GM12801 (cell line): Measurements from ENCODE around the gene YES1.

Source experiments
- CTCF ChIP-seq: IDR thresholded peaks from one replicate; pipeline ENCODE4 v1.5.1; 2011; ENCODE audit warnings: control low read depth; ENCODE audit not compliant: insufficient read length; ENCODE audit errors: extremely low read depth

The YES1 gene

GRCh38 chr18:697012-697411, 115.0 kb downstream of the YES1 start:
- TF ChIP-seq CTCF: no peak

- no peak for TF ChIP-seq CTCF
Observed at GRCh38 chr18:693466-694187, 118.4 kb downstream of the YES1 start.

- no peak for TF ChIP-seq CTCF
Observed at GRCh38 chr18:692824-693223, 119.2 kb downstream of the YES1 start.

GRCh38 chr18:688323-688722, 123.7 kb downstream of the YES1 start:
- TF ChIP-seq CTCF: no peak

GRCh38 chr18:686339-687111, 125.5 kb downstream of the YES1 start:
- no peak for TF ChIP-seq CTCF

- no peak for TF ChIP-seq CTCF
Observed at GRCh38 chr18:685438-685837, 126.6 kb downstream of the YES1 start.

GRCh38 chr18:683531-683930, 128.5 kb downstream of the YES1 start:
- no peak for TF ChIP-seq CTCF
